HepG2 (cell line): ENCODE data around the gene CELF4. TPM values are rescaled to one million over a fixed set of nuclear protein-coding genes. Genes with fewer than 3 reads are reported as not detected.
A peak's percentile ranks its signal among the peaks of the same experiment; 100 is the strongest.

ENCODE experiments used
- ATF4 ChIP-seq, 2 experiments: fragments of 450-650 bp in 1 of 2; sonication (generic) in 1 of 2; formaldehyde crosslinking; IDR thresholded peaks; 2 replicates each; pipeline versions ENCODE4 v1.5.0 to v1.8.0; 2020 to 2022; ENCODE audit warnings: mild to moderate bottlenecking in 1 of 2, missing genetic modification reagents in 1 of 2
- BATF2 ChIP-seq: sonication (generic); formaldehyde crosslinking; IDR thresholded peaks from 2 replicates; pipeline ENCODE4 v1.8.0; 2022; ENCODE audit warnings: mild to moderate bottlenecking, missing genetic modification reagents, moderate library complexity
- CEBPG ChIP-seq: IDR thresholded peaks from 2 replicates; pipeline ENCODE4 v1.6.1; 2016
- GMEB1 ChIP-seq: sonication (generic); formaldehyde crosslinking; IDR thresholded peaks from 2 replicates; pipeline ENCODE4 v1.5.1; 2020; ENCODE audit warnings: missing genetic modification reagents, mild to moderate bottlenecking, borderline replicate concordance
- HHEX ChIP-seq: IDR thresholded peaks from 2 replicates; pipeline ENCODE4 v1.6.1; 2016; ENCODE audit warnings: control low read depth
- NR2C2 ChIP-seq: sonication (generic); formaldehyde crosslinking; IDR thresholded peaks from 2 replicates; pipeline ENCODE4 v1.4.0; 2020; ENCODE audit warnings: missing genetic modification reagents, mild to moderate bottlenecking, moderate library complexity, borderline replicate concordance
- SIN3A ChIP-seq: IDR thresholded peaks from 2 replicates; pipeline ENCODE4 v1.6.1; 2011; ENCODE audit warnings: low read depth, mild to moderate bottlenecking, control low read depth, low read length, borderline replicate concordance
- TCF12 ChIP-seq, 2 experiments: fragments of 450-650 bp in 1 of 2; sonication (generic) in 1 of 2; formaldehyde crosslinking in 1 of 2; IDR thresholded peaks; 2 replicates each; pipeline versions ENCODE4 v1.6.1 to v1.8.0; 2017 to 2022; ENCODE audit warnings: antibody characterized with exemption in 1 of 2, mild to moderate bottlenecking in 1 of 2, missing genetic modification reagents in 1 of 2, moderate library complexity in 1 of 2
- TCF7L2 ChIP-seq: IDR thresholded peaks from 2 replicates; pipeline ENCODE4 v1.6.1; 2011; ENCODE audit warnings: mild to moderate bottlenecking, low read depth, low read length, moderate library complexity
- THYN1 ChIP-seq: sonication (generic); formaldehyde crosslinking; IDR thresholded peaks from 2 replicates; pipeline ENCODE4 v1.8.1; 2023; ENCODE audit warnings: low read depth, mild to moderate bottlenecking, moderate library complexity, missing genetic modification reagents, borderline replicate concordance
- TOPORS ChIP-seq: sonication (generic); formaldehyde crosslinking; IDR thresholded peaks from 2 replicates; pipeline ENCODE4 v1.8.0; 2023; ENCODE audit warnings: mild to moderate bottlenecking, missing genetic modification reagents
- ZBTB2 ChIP-seq: sonication (generic); formaldehyde crosslinking; IDR thresholded peaks from 2 replicates; pipeline ENCODE4 v1.8.0; 2022; ENCODE audit warnings: low read depth, missing genetic modification reagents
- ZFX ChIP-seq: sonication (generic); formaldehyde crosslinking; IDR thresholded peaks from 2 replicates; pipeline ENCODE4 v1.4.0; 2020; ENCODE audit warnings: mild to moderate bottlenecking, low read depth, missing genetic modification reagents, moderate library complexity
- ZNF256 ChIP-seq: sonication (generic); formaldehyde crosslinking; conservative IDR thresholded peaks from 2 replicates; pipeline ENCODE4 v1.4.0; 2020; ENCODE audit warnings: missing genetic modification reagents
- ZNF335 ChIP-seq: sonication (generic); formaldehyde crosslinking; IDR thresholded peaks from 2 replicates; pipeline ENCODE4 v1.4.0; 2020; ENCODE audit warnings: missing genetic modification reagents
- ZNF530 ChIP-seq: sonication (generic); formaldehyde crosslinking; IDR thresholded peaks from 2 replicates; pipeline ENCODE4 v1.5.0; 2020; ENCODE audit warnings: low read depth, mild to moderate bottlenecking, missing genetic modification reagents
- ZNF557 ChIP-seq: sonication (generic); formaldehyde crosslinking; IDR thresholded peaks from 2 replicates; pipeline ENCODE4 v1.4.0; 2020; ENCODE audit warnings: missing genetic modification reagents
- ZNF562 ChIP-seq: sonication (generic); formaldehyde crosslinking; IDR thresholded peaks from 2 replicates; pipeline ENCODE4 v1.8.0; 2022; ENCODE audit warnings: missing genetic modification reagents, borderline replicate concordance
- ZNF574 ChIP-seq: sonication (generic); formaldehyde crosslinking; IDR thresholded peaks from 2 replicates; pipeline ENCODE4 v1.4.0; 2020; ENCODE audit warnings: missing genetic modification reagents
- ZNF766 ChIP-seq: sonication (generic); formaldehyde crosslinking; IDR thresholded peaks from 2 replicates; pipeline ENCODE4 v1.5.0; 2020; ENCODE audit warnings: missing genetic modification reagents, borderline replicate concordance
- ZNF775 ChIP-seq: sonication (generic); formaldehyde crosslinking; IDR thresholded peaks from 2 replicates; pipeline ENCODE4 v1.4.0; 2020; ENCODE audit warnings: missing genetic modification reagents, mild to moderate bottlenecking, moderate library complexity, borderline replicate concordance
- polyA plus RNA-seq, 8 experiments: library from polyadenylated mRNA; depleted of rRNA in 3 of 8; stranded (reverse) in 7 of 8; unstranded in 1 of 8; fragments of >200 nt; fragmentation: Illumina TruSeq in 4 of 8; extraction: Trizol in 4 of 8; gene quantifications; 2 replicates each; pipeline versions ENCODE4 v1.2.1 to v1.2.3, GENCODE V29; 2011 to 2016; ENCODE audit warnings: low read depth in 4 of 8, missing spikeins in 1 of 8, mixed read lengths in 1 of 8; ENCODE audit not compliant: insufficient read depth in 1 of 8
- total RNA-seq, 5 experiments: library from RNA; depleted of rRNA; stranded (reverse); fragments of >200 nt; fragmentation: Illumina TruSeq; extraction: Trizol; gene quantifications; 2 replicates each; pipeline ENCODE4 v1.2.3, GENCODE V29; 2016; ENCODE audit warnings: low read depth in 1 of 5

The CELF4 gene
- total and polyA plus RNA-seq, 2 of the 13 experiments (the other 11 are each of a cell fraction or from before 2014, with no cell fraction given) = not detected

GRCh38 chr18:37270038-37270665, 295.4 kb downstream of the CELF4 start (continued):
- peak; percentile 100 for TF ChIP-seq ZNF256 (CRISPR knock-in tag)
- TF ChIP-seq TOPORS (CRISPR knock-in tag) = peak; percentile 100
- peak; percentile 100 for TF ChIP-seq ZNF766
- TF ChIP-seq ZNF335 (CRISPR knock-in tag) = peak; percentile 98
- no peak for TF ChIP-seq TCF7L2
- peak; percentile 100 for TF ChIP-seq ZNF557
- TF ChIP-seq BATF2 (CRISPR knock-in tag) = peak; percentile 100
- peak; percentile 68 for TF ChIP-seq CEBPG (CRISPR knock-in tag)
- TF ChIP-seq NR2C2 (CRISPR knock-in tag) = peak; percentile 69
- peak; percentile 97 for TF ChIP-seq ZNF574 (CRISPR knock-in tag)
- peak; percentile 95; the same call in 1 of the 2 replicates for TF ChIP-seq THYN1 (CRISPR knock-in tag)
- TF ChIP-seq ZBTB2 = peak; percentile 95
- TF ChIP-seq GMEB1 (CRISPR knock-in tag) = peak; percentile 56
- TF ChIP-seq ZNF562 (CRISPR knock-in tag) = peak; percentile 89
- TF ChIP-seq ZFX = peak; percentile 55
- TF ChIP-seq SIN3A = peak; percentile 94
- peak in 1 of 2 experiments; percentile 90; a peak in 2 of 4 replicates for TF ChIP-seq ATF4 (CRISPR knock-in tag; IDR thresholded peaks at IDR 0.05)
- TF ChIP-seq HHEX = peak; percentile 88
- peak; percentile 99 for TF ChIP-seq ZNF530 (CRISPR knock-in tag)
- TF ChIP-seq TCF12 (IDR thresholded peaks at IDR 0.05) = no peak
- TF ChIP-seq TCF12 (CRISPR knock-in tag; IDR thresholded peaks at IDR 0.05) = peak; percentile 90; the same call in 1 of the 2 replicates
- peak; percentile 99 for TF ChIP-seq ZNF775
